ENCODE results near the gene LAMC3. TPM values are rescaled to one million over a fixed set of nuclear protein-coding genes. Genes with fewer than 3 reads are reported as not detected.

The LAMC3 gene
- polyA plus RNA-seq, 1 donor from 2014 or later, result 0.04 TPM

GRCh38 chr9:131043087-131043486 lies 34.1 kb downstream of the LAMC3 start (continued):
- no peak for TF ChIP-seq REST (IDR thresholded peaks at IDR 0.05; ENCODE audit: borderline replicate concordance)

- no peak overlapping the region for H3K4me2 ChIP-seq (ENCODE audit: low read length)
- no peak overlapping the region for H3K4me3 ChIP-seq (ENCODE audit: low read length)
- H2AFZ ChIP-seq (ENCODE audit: low read depth, low read length), result no peak overlapping the region
- no peak overlapping the region for H3K9ac ChIP-seq (ENCODE audit: low read length)
- no peak for TF ChIP-seq EZH2 (IDR thresholded peaks at IDR 0.05; ENCODE audit: borderline replicate concordance, insufficient read depth, low read length, poor library complexity, severe bottlenecking)
- H3K36me3 ChIP-seq (ENCODE audit: insufficient read depth, low read length), result no peaks in the 10 kb centered on the region
- no peaks in the 10 kb centered on the region for H3F3A ChIP-seq (ENCODE audit: insufficient read depth, low read length, poor library complexity, severe bottlenecking)
- H3K27me3 ChIP-seq (ENCODE audit: insufficient read depth, low read depth, low read length), result no peaks in the 10 kb centered on the region
- H3K9me2 ChIP-seq (ENCODE audit: insufficient read depth, low read length), result no peaks in the 10 kb centered on the region
- H4K20me1 ChIP-seq (ENCODE audit: insufficient read depth), result no peaks in the 10 kb centered on the region
- no peaks in the 10 kb centered on the region for H3K79me2 ChIP-seq (replicated peaks; ENCODE audit: insufficient read depth, low read length)
- no peak overlapping the region for H3K27ac ChIP-seq (ENCODE audit: low read length)
- H3K9me3 ChIP-seq (ENCODE audit: low read length), result no peaks in the 10 kb centered on the region
Observed at GRCh38 chr9:131043646-131044045, 34.7 kb downstream of the LAMC3 start.

- no peaks in the 10 kb centered on the region for H3K36me3 ChIP-seq (ENCODE audit: insufficient read depth, low read length)
- H3K9me2 ChIP-seq (ENCODE audit: insufficient read depth, low read length), result no peaks in the 10 kb centered on the region
- no peaks in the 10 kb centered on the region for H4K20me1 ChIP-seq (ENCODE audit: insufficient read depth)
- no peak overlapping the region for H3K4me3 ChIP-seq (ENCODE audit: low read length)
- H2AFZ ChIP-seq (ENCODE audit: low read depth, low read length), result no peak overlapping the region
- H3K27ac ChIP-seq (ENCODE audit: low read length), result no peak overlapping the region
- no peak overlapping the region for H3K4me2 ChIP-seq (ENCODE audit: low read length)
- TF ChIP-seq MXI1 (conservative IDR thresholded peaks at IDR 0.05; ENCODE audit: poor library complexity, severe bottlenecking) (no peak), TAF1 (IDR thresholded peaks at IDR 0.05; ENCODE audit: low read depth) (no peak), EZH2 (IDR thresholded peaks at IDR 0.05; ENCODE audit: borderline replicate concordance, insufficient read depth, low read length, poor library complexity, severe bottlenecking) (no peak), CTCF (IDR thresholded peaks at IDR 0.05; ENCODE audit: poor library complexity, severe bottlenecking) (no peak), REST (IDR thresholded peaks at IDR 0.05; ENCODE audit: borderline replicate concordance) (no peak), EP300 (conservative IDR thresholded peaks at IDR 0.05; ENCODE audit: poor library complexity, severe bottlenecking) (no peak)
- H3K27me3 ChIP-seq (ENCODE audit: insufficient read depth, low read depth, low read length), result no peaks in the 10 kb centered on the region
- no peaks in the 10 kb centered on the region for H3F3A ChIP-seq (ENCODE audit: insufficient read depth, low read length, poor library complexity, severe bottlenecking)
- H3K9ac ChIP-seq (ENCODE audit: low read length), result no peak overlapping the region
- H3K79me2 ChIP-seq (replicated peaks; ENCODE audit: insufficient read depth, low read length), result no peaks in the 10 kb centered on the region
- no peaks in the 10 kb centered on the region for H3K9me3 ChIP-seq (ENCODE audit: low read length)
Observed at GRCh38 chr9:131045300-131046092, 36.5 kb downstream of the LAMC3 start.

Data from neural cell (in vitro differentiated cells).